ENCODE measurements around the gene IFI27L1.

DNA sequence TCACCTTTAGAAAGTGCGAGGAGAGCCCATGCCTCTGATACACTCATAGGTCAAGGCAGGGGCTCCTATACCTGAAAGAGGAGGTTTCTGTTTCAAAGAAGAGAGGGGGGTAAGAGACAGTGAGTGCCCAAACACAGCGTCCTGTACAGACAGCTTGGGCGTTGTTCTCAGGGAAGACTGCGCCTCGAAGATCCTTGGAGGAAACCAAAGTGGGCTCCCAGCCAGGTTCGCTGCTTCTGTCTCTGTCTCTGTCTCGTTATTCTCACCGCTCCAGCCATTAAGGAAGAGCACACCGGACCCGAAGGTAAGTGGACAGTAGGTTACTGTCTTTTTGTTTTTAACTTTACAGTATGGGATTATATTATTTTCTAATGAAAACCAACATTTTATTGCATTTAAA, 23.6 kb downstream of the IFI27L1 start:
- TF ChIP-seq POLR2A (IDR thresholded peaks at IDR 0.05; ENCODE audit: low read depth, low read length): no peak
- TF ChIP-seq POLR2AphosphoS5 (IDR thresholded peaks at IDR 0.05; ENCODE audit: low read depth, low read length): no peak

All from GM12891 (cell line).